HG02678 (cell line): ENCODE measurements around the gene SHTN1.

Experiments used
- ATAC-seq: cut with Tn5 transposase; IDR thresholded peaks from one replicate; pipeline ENCODE4 v1.9.1; 2021; ENCODE audit warnings: mild to moderate bottlenecking, moderate library complexity; ENCODE audit not compliant: unreplicated experiment

SHTN1 gene

DNA sequence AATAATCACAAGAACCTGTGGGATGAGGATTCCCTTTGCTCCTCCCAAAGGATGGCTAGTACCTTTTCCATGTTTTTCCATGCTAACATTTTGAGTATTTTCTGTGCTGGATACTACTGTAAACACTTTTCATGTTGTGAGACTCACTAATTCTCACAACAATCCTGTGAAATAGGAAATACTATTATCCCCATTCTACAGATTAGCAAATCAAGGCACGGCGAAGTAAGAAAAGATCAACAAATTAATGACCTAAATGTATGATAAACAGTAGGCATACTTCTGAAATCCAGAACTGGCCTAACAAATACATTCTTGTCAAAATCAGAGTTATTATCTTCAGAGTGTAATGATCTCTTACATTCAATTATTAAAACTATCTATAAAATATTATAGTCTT is 86.4 kb downstream of the SHTN1 start:
- no peak for ATAC-seq

DNA sequence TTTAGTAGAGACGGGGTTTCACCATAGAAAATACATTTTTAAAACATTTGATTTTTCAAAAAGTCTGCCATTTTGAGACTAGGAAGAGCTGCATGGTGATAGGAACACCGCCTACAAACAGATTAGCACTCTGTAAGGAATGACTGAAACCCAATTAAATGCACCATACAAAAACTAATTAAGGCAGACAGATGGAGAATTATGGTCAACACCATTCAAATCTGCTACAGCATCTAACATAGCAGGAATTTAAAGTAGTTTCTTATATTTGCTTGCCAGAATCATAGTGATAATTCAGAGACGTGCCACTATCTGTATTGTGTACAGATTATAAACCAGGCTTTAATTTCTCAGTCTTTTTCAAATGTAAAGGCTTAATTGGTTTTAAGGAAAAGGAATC is 87.5 kb downstream of the SHTN1 start:
- ATAC-seq: no peak

GRCh38 chr10:116915340-116915739 is 89.6 kb downstream of the SHTN1 start:
- ATAC-seq: no peak

DNA sequence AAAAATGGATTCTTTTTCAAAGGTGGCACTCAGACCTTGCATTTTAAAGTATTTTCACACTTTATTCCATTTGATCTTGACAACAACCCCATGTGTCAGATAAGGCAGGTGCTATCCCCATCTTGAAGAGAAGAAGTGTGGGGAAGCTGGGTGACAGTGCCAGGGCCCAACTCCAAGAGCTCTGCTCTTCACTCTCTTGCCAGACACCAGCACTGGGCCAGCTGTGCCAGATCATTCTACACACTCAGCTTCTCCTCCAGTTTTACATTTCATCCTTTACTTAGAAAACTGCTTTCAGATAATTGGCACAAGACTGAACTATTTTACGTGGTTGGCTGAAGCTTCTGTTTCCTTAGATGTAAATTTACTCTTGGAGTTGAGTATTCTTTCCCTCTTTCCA is 91.3 kb downstream of the SHTN1 start:
- no peak for ATAC-seq

DNA sequence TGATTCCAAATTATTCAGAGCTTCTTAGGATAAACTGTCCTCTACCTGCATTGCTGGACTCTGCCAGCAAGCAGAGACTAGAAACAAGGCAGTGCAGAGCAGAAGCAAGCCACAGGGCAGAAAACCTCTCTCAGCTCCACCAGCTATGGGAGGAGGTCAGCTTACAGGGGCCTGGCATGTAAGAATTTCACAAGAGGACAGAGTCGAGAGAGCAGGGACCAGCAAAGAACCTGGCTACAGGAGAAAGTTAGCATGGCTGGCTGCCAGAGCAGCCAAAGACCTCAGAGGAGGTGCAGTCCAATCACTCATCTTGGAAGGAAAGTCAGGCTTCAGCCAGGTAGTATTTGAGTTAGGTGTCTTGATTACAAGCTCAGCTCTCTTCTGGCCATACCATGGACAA is 92.8 kb downstream of the SHTN1 start:
- no peak for ATAC-seq

GRCh38 chr10:116910910-116911309 is 94.1 kb downstream of the SHTN1 start:
- no peak for ATAC-seq

- no peak for ATAC-seq
Measured at GRCh38 chr10:116909307-116909706, 95.7 kb downstream of the SHTN1 start.

GRCh38 chr10:116907245-116907987 is 97.6 kb downstream of the SHTN1 start:
- ATAC-seq: no peak

- ATAC-seq: no peak
Measured at GRCh38 chr10:116905845-116906210, 99.2 kb downstream of the SHTN1 start.

- no peak for ATAC-seq
Measured at GRCh38 chr10:116899626-116900025, 105.4 kb downstream of the SHTN1 start.

DNA sequence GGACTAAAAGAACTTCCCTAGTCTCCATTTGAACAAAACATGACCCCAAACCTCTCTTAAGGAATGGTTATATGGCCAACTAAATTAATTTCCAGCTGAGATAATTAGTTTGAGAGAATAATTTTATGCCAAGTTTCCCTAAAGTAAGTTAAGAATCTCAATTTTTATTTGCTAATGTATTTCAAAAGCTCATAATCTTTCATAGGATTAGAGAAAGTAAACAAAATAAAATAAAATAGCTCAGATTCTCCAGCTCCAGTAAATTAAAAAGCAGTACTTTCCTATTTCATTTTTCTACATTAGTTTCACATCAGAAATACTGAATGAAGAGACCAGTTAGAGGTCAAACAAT is 111.3 kb downstream of the SHTN1 start:
- no peak for ATAC-seq

- ATAC-seq: no peak
Measured at GRCh38 chr10:116892907-116893685, 111.9 kb downstream of the SHTN1 start.

DNA sequence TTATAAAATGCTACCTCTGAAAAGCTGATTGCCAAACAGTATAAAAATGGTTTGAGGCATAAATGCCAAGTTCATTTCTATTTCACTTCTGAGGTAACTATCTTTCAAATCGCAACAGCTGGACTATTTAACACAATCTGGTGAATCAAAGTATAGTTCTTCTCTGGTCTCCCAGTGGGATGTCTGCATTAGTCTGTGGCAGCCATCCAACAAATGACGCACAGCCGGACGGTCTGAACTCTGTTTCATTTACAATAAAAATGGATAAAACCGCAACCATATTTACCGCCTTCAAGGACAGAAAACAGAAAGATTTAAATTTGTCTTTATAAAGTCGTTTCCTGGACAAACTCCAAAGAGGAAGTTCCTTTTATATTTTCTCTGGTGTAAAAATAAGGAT is 113.8 kb downstream of the SHTN1 start:
- no peak for ATAC-seq

DNA sequence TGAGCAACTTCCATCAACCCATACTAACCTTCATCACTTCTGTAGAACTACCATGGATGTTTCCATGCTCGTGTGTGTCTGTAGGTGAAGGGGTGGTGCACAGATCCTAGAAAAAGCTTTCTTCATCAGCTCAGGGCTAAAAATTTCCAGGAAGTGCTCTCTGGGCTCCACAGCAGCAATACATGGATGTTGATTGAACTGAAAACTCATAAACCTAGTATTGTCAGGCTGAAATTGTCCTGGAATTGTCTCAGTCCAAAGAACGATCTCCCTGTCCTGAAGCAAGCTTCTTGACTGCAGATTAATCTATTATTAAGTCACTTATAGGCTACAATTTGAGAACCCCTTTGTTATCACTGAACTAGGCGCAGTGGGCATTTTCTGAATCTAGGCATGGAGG is 115.9 kb downstream of the SHTN1 start:
- ATAC-seq: no peak

GRCh38 chr10:116888380-116889055 is 116.5 kb downstream of the SHTN1 start:
- ATAC-seq: no peak

- ATAC-seq: no peak
Measured at GRCh38 chr10:116886772-116887171, 118.2 kb downstream of the SHTN1 start.

- ATAC-seq: no peak
Measured at GRCh38 chr10:116882639-116883038, 122.3 kb downstream of the SHTN1 start.

DNA sequence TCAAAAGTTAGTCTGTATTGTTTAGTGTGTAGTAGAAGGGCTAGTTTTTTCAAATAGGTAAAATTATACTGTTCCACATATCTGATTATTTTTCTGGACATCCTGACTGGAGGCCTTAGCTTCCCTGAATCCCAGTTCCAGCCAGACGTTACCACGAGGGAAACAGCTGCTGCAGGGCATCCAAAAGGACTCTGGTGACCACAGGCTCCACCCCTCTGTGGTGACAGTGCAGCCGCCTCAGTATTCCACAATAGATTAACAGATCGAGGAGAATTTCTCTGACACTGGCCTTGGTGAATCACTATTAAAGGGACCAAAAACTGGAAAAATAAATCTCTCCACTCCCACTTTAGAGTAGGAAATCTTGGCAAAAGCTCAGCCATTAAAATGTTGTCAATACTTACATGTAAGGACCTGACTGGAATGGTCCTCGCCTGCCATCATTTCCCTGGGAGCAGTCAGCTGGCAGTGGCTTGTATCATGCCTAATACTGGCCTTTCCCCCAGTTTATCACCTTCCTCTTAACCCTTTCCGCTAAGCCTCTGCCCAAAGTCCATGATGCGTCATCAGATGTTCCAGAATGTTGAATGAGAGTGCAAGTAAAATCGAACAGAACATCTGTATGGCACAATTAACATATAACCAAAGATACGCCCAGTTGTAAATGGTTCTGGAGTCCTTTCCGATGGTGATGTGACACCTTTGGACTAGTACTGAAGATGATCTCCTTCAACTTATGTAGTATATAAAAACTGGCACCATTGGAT is 124.1 kb downstream of the SHTN1 start:
- ATAC-seq: no peak

- no peak for ATAC-seq
Measured at GRCh38 chr10:116879817-116880216, 125.2 kb downstream of the SHTN1 start.

GRCh38 chr10:116878123-116878522 is 126.9 kb downstream of the SHTN1 start:
- ATAC-seq: no peak

DNA sequence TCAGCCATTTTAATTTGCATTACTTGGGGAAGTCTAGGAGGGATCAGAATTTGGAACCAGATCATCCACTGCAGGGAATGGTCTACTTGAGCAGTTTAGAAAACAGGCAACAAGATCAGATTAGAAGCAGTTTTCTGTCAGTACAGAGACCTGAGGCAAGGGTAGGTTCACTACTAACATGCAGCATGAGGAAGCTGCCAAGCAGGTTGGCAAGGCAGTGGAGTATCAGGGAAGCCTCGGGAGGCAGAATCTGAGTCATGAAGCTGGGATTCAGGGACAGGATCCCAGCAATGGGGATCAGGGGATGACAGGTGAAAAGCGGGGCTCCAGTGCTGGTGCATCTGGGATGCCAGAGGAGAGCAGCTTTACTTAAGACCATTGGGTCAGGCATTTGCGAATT is 127.6 kb downstream of the SHTN1 start:
- no peak for ATAC-seq
